ENCODE measurements around the gene CD164.

The CD164 gene

DNA sequence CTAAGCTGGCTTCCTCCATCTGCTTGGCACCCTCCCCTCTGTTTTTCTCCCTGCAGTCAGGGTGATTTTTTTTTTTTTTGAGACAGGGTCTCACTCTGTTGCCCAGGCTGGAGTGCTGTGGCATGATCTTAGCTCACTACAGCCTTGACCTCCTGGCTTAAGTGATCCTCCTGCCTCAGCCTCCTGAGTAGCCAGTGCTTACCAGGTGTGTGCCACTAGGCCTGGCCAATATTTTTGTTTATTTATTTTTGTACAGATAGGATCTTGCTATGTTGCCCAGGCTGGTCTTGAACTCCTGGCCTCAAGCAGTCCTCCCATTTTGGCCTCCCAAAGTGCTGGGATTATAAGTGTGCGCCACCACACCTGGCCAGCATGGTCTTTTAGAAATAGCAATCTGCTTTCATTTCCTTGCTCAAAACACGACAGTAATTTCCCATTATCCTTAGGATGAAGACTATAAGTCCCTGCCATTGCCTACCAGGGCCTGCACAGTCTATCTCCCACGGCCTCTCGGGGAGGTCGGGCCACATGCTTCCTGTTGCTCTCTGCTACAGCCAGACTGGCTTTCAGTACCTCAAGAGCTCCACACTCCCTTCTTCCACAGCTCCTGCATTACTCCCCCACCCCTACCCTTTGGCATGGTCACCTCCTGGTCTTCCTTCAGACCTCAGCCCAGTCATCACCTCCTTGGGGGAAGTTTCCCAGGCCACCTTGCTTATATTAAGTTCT, 11.1 kb upstream of the CD164 start:
- no peak for DNase-seq (ENCODE audit: low read depth, low spot score)
- TF ChIP-seq, protein P1, sequence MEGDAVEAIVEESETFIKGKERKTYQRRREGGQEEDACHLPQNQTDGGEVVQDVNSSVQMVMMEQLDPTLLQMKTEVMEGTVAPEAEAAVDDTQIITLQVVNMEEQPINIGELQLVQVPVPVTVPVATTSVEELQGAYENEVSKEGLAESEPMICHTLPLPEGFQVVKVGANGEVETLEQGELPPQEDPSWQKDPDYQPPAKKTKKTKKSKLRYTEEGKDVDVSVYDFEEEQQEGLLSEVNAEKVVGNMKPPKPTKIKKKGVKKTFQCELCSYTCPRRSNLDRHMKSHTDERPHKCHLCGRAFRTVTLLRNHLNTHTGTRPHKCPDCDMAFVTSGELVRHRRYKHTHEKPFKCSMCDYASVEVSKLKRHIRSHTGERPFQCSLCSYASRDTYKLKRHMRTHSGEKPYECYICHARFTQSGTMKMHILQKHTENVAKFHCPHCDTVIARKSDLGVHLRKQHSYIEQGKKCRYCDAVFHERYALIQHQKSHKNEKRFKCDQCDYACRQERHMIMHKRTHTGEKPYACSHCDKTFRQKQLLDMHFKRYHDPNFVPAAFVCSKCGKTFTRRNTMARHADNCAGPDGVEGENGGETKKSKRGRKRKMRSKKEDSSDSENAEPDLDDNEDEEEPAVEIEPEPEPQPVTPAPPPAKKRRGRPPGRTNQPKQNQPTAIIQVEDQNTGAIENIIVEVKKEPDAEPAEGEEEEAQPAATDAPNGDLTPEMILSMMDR (IDR thresholded peaks at IDR 0.05; ENCODE audit: low read depth, low read length): no peak
- in situ Hi-C loops (cut with HindIII; ENCODE audit: low sequenced_read_pairs): no loop called here
- H3K4me3 ChIP-seq (ENCODE audit: low read depth, low read length): no peak overlapping the region

- in situ Hi-C loops (cut with HindIII; ENCODE audit: low sequenced_read_pairs): no loop called here
- TF ChIP-seq, protein P1 (IDR thresholded peaks at IDR 0.05; ENCODE audit: low read depth, low read length): no peak
- H3K4me3 ChIP-seq (ENCODE audit: low read depth, low read length): no peak overlapping the region
- DNase-seq (ENCODE audit: low read depth, low spot score): no peak
These were observed 7.5 kb upstream of the CD164 start for GRCh38 chr6:109389650-109390274.

DNA sequence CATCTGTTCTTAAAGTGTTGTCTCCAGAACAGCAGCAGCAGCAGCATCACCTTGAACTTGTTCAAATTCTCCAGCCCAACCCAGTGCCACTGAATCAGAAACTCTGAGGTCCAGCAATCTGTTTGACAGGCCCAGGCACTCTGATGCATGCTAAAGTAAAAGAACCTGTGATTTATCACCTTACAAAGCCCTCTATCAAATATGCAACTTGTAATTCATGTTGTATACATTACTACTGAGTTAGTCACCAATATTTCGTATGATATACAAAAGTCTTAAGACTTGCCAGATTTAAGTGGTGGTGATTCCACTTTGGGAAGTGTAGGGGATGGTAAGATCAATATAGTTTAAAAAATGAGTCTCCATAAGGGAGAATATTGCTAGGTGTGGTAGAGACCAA, 6.0 kb upstream of the CD164 start:
- no peak overlapping the region for H3K4me3 ChIP-seq (ENCODE audit: low read depth, low read length)
- no peak for DNase-seq (ENCODE audit: low read depth, low spot score)
- TF ChIP-seq, protein P1 (IDR thresholded peaks at IDR 0.05; ENCODE audit: low read depth, low read length): no peak
- in situ Hi-C loops (cut with HindIII; ENCODE audit: low sequenced_read_pairs): no loop called here

DNA sequence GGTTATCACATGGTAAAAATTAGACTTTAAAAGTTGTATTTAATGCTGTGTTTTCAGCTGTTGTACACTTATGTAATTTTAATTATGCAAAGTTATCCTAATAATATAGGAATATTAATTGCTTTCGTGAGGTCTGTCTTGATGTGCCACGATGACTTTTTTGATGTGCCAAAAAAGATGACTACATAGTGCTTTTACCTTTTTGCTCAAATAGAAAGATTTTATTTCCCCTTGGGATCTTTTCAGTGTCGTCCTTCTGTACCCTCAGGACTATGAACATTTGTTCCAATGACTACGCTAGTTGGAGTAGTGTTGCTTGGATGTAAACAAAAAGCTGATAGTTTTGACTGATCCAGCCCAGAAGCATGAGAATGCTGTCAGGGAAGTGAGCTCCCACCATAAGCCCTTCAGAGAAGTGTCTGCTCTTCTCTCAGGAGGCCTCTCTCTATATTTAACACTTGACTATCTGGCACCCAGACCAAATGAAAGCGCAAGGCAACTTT, 1.2 kb upstream of the CD164 start:
- TF ChIP-seq, protein P1 (IDR thresholded peaks at IDR 0.05; ENCODE audit: low read depth, low read length): no peak
- peak overlapping the region; percentile 92 for H3K4me3 ChIP-seq (ENCODE audit: low read depth, low read length)
- no peak for DNase-seq (ENCODE audit: low read depth, low spot score)
- in situ Hi-C loops (cut with HindIII; ENCODE audit: low sequenced_read_pairs): no loop called here

DNA sequence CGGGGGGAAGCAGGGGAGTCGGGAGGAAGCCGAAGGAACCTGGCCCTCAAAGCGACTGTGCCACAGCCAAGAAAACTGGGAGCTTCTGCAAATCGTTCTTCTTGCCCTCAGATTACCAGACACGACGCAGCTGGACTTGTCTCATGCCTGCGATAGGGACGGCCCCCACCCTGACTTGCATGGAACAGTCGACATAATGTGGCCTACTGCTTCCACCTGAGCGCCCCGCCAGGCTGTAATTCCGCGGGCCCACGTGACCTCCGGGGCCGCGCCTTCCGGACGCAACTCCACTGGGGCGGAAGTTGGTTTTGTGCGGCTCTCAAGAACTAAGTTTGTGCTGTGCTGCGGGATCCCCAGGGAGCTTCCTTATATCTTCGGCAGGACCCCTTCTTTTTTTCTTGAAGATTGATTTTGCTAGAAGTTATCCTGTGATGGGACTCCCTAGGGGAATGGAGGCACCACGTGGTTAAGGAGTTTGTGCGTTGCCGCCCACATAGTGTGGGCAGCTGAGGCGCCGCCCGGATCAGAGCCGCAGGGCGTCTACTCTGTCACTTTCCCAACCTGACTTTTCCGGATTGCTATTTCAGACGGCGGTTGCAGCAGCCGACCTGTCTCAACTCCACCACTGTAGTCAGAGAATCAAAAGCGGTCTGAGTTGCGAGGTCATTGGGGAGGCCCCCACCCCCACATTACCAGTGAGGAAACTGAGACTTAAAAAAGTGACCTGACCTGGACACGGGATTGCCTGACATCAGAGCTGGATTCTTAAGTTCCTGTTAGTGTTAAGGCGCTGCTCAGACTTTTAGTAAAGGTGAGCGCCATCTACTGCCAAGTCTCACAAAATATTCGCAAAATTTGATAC, 540 bp upstream of the CD164 start:
- peak; percentile 97 for DNase-seq (ENCODE audit: low read depth, low spot score)
- TF ChIP-seq, protein P1 (IDR thresholded peaks at IDR 0.05; ENCODE audit: low read depth, low read length): peak; percentile 54
- peak overlapping the region; percentile 92 for H3K4me3 ChIP-seq (ENCODE audit: low read depth, low read length)
- in situ Hi-C loops (cut with HindIII; ENCODE audit: low sequenced_read_pairs): no loop called here

DNA sequence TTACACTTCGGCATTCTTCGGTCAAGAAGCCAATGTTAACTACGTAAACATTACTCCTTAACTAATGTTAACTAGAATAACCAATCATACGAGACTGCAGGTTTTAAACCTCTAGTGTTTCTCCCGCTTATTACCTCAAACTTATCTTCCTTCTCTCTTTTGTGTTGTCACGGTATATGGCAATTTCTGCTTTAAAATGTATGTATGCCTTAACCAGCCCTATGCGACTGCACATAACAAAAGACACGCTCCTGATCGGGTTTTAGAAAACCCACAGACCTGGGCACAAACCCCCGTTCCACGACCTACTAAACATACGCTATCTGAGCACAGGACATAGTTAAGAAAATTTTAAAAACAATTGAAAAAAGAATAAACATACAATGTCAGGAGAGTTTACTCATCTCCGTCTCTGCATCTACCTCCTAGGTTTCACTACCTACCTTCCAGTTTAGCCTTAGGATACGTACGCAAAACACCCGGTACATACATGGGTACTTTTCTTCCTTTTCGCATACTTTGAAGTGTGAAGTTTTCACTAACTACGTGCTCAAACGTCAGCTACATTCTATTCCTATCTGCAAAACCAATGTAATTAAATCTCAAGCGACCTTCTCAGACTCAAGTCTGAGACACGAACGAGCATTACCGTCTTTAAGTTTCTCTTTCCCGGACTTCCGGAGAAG, 1.1 kb downstream of the CD164 start:
- TF ChIP-seq, protein P1 (IDR thresholded peaks at IDR 0.05; ENCODE audit: low read depth, low read length): no peak
- DNase-seq (ENCODE audit: low read depth, low spot score): no peak
- H3K4me3 ChIP-seq (ENCODE audit: low read depth, low read length): peak overlapping the region; percentile 92

More for the DNA sequence above, 1.1 kb downstream of the CD164 start:
- in situ Hi-C loops (cut with HindIII; ENCODE audit: low sequenced_read_pairs): no loop called here

All from astrocyte of the spinal cord (primary cell).